Sigmoid colon (tissue), 4 donors: Measurements from ENCODE around the gene POLR1E.

Experiments used
- CTCF ChIP-seq, 4 experiments: fragments of 450-650 bp in 3 of 4; fragments of 200-600 bp in 1 of 4; IDR thresholded peaks; one replicate each; pipeline ENCODE4 v1.5.1; 2016 to 2019; ENCODE audit warnings: antibody characterized with exemption in 4 of 4, mild to moderate bottlenecking in 3 of 4, moderate library complexity in 2 of 4
- EP300 ChIP-seq, 4 donors: sonication (generic); formaldehyde crosslinking; IDR thresholded peaks; one replicate each; pipeline ENCODE4 v1.6.1; 2017; ENCODE audit warnings: antibody characterized with exemption in 4 of 4
- POLR2A ChIP-seq, 2 donors: fragments of 450-650 bp; IDR thresholded peaks; one replicate each; pipeline ENCODE4 v1.6.1; 2016; ENCODE audit warnings: antibody characterized with exemption in 2 of 2, mild to moderate bottlenecking in 2 of 2, moderate library complexity in 2 of 2
- POLR2AphosphoS5 ChIP-seq, 4 donors: sonication (generic); formaldehyde crosslinking; IDR thresholded peaks; one replicate each; pipeline ENCODE4 v1.6.1; 2017; ENCODE audit warnings: antibody characterized with exemption in 4 of 4

GRCh38 chr9:37542488-37542887 lies 56.7 kb downstream of the POLR1E start:
- TF ChIP-seq CTCF (IDR thresholded peaks at IDR 0.05) = no peak
- TF ChIP-seq POLR2A (IDR thresholded peaks at IDR 0.05) = no peak
- no peak for TF ChIP-seq EP300 (IDR thresholded peaks at IDR 0.05)
- no peak for TF ChIP-seq POLR2AphosphoS5 (IDR thresholded peaks at IDR 0.05)
